RPMI7951 (cell line): ENCODE results near the gene MICAL2. TPM values are rescaled to one million over a fixed set of nuclear protein-coding genes. Genes with fewer than 3 reads are reported as not detected.
A peak's percentile ranks its signal among the peaks of the same experiment; 100 is the strongest.

Experiments used
- DNase-seq: peaks from one replicate; pipeline ENCODE4 v3.0.0-alpha.2; 2012; ENCODE audit warnings: low read depth
- total RNA-seq: library from RNA; depleted of rRNA; stranded (reverse); fragments of >200 nt; shearing (Covaris generic); gene quantifications from 2 replicates; pipeline ENCODE4 v1.2.3, GENCODE V29; 2014

MICAL2 gene
- total RNA-seq, 1 experiment from 2014 or later, result 58.6 TPM

DNA sequence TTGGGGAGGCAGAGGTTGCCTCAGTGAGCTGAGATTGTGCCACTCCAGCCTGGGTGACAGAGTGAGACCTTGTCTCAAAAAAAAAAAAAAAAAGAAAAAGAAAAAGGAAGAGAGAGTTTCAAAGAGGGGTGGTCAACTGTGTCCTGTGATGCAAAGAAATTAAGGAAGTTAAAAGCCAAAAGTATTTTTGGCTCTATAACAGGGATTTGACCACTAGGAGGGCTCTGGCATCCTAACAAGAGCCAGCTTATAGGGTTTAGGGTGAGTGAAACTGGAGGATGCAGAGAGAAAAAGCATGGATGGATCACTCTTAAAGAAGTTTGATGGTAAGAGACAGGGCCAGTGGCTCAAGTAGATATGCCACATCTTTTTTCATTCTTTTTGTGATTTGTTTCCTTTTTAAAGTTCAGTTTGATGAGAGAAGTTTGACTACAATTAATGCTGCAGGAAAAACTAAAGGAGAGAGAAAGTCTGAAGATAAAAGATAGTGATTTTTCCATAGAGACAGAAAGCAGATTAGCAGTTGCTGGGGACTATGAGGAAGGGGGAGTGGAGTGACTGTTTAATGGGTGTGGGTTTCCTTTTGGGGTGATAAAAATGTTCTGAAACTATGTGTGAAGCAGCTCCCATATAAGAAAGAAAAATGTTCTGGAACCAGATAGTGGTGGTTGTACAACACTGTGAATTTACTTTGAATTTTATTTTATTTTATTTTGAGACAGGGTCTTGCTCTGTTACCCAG lies 11.1 kb upstream of the MICAL2 start:
- DNase-seq, result no peak

GRCh38 chr11:12100429-12100828 lies 10.0 kb upstream of the MICAL2 start:
- no peak for DNase-seq

GRCh38 chr11:12100841-12101242 lies 9.5 kb upstream of the MICAL2 start:
- peak; percentile 39 for DNase-seq

DNA sequence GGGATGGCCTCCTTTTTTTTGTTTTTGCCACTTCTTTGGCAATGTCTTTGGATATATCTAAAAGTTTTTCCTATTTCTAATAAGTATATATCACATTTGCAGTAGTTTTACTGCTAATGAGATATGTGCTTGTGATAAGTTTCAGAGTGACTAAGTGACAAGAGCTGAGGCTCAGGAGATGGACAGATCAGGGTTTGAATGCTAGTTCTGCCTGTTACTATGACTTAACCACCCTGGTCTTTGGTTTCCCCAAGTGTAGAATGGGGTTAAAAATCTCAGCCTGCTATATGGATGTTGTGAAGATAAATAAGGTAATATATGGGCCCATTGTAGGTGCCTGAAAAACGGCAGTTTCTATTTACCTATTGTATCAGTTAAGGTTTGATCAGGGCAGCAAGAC lies 9.1 kb upstream of the MICAL2 start:
- no peak for DNase-seq

DNA sequence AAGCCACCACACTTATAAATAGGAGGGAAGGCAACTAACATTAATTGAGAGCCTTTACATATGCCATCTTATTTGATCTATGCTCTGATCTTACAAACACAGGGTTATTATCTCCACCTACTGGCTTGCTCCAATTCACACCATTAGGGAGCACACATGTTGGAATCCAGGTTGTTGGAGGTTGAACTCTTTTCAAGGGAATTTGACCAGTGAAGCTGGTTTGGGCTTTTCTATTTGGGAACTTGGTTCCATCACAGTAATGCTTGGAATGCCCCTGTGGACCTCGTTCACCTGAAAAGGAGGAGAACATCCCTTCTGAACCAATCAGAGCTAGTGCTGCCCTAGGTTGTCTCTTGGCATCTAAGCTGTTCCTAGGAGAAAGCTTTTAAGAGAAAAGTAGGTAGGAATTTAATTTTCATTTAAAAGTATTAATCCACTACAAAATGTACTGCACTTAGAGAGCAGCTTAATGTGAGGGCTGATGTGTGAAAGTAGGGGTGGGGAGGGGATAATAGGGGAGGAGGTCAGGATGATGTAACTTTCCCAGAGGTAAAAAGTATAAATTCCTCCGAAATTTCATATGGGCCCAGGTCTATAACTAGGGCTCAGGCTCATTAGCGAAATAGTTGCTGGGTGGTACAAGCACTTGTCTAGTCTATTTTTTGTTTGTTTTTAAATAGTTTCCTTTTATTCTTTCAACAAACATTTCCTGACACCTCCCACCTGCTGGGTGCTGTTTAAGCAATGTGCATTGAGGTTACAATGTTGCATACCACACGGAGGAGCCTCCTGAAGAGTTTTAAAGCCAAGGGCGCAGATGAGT lies 7.6 kb upstream of the MICAL2 start:
- DNase-seq, result no peak

DNA sequence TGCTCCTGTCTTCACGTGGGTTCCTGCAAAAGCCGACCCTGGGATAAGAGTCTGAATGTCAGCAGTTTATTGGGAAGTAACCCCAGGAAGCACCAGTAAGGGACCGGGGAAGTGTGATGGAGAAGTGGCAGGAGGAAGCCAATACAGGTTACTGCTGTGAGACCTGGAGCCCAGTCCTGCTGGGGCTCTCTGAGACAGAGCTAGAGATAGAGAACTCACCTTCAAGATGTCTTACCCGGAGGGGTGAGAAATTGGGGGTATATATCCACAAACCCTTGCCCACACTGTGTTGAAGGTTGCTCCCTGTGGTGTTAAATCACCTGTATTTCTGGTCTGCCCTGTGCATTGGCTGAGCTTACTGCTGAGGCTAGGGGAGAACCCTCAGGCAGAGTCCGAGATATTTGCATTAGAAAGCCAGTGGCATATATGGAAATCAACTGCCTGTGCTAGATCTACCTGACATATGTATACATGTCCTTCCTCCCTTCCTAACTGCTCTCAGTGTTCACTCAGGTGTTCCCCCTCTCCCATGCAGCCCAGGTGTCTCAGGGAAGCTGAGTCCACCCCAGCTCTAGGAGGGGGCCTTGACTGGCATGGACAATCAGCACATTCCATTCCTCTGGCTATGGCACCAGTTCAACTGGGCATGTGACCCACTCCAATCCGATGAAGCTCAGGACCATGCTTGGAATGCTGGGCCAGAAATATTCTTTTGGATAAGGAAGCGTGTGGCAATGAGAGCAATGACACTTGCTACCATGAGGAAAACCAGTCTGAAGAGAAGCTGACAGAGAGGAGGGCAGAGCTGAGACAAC lies 6.8 kb upstream of the MICAL2 start:
- no peak for DNase-seq

- no peak for DNase-seq
Observed at GRCh38 chr11:12105471-12105870, 4.9 kb upstream of the MICAL2 start.

DNA sequence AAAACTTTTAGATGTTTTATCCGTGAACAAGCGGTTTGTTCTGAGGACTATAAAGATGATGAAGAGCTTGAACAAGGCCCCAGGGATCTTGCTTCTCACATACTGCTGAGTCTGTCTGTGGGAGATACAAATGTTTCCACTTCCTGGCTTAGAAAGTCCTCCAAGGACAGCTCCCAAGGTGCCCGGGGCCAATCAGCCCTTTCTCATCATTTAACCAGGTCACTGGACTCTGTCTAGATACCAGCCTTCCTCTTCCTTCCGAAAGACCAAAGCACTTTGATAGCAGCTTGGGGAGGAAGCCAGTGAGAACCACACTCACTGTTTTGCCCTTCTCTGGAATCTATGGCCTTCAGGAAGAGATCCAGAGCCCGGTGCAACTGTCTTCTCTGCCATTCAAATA lies 4.3 kb upstream of the MICAL2 start:
- no peak for DNase-seq

- no peak for DNase-seq
Observed at GRCh38 chr11:12106501-12106900, 3.9 kb upstream of the MICAL2 start.

DNA sequence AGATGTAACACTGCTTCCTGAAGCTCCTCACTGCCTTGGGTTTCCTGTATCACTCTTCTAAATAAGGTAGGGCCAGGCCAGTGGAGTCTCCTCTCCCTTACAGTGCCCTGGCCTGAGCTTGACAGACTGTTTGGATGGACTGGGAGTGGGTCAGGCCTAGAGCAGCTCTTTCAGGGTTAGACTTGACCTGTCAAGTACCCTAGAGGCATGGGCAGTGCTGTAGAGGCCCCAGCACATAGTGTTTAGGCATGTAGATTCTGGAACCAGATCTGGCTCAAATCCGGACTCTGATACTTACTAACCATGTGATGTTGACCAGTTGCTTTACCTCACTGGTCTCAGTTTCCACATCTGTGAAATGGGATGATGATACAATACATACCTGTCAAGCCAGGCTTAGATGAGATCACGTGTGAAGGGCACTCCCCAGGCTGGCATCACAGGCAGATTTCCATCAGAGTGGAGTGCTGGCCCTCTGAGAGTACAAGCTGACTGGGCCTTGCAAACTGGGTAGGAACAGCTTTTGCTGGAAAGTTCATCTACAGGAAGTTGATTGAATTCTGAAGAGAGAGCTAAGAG lies 1.4 kb upstream of the MICAL2 start:
- no peak for DNase-seq

DNA sequence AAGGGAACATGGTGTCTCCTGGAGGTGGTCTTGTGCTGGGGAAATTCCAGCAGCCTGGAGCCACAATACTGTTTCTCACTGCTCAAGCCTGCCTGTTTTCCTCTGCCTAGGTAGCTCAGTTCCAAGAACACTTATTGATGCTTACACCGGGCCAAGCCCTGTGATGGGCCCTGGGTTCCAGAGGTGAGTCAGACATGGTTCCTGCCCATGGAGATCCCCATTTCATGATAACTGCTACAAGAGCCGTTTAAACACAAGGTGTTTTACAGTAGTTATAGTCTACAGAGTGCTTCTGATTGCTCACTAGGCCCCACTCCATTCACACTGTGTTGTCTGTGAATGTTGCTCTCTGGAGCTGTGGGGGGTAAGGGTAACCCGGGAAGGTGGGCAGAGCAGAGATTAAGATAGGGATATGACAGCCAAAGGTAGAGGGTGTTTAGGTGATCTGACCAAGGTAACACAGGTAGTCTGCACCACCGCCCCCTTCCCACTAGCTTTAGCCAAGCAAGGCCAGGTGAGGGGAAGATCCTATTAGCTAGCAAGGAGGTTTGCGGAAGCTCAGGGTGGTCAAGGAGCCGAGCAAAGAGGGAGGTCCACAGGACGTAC lies 696 bp upstream of the MICAL2 start:
- DNase-seq, result no peak

GRCh38 chr11:12110714-12111548 lies 541 bp downstream of the MICAL2 start:
- DNase-seq, result no peak

GRCh38 chr11:12111549-12112520 lies 1.4 kb downstream of the MICAL2 start:
- DNase-seq, result no peak

DNA sequence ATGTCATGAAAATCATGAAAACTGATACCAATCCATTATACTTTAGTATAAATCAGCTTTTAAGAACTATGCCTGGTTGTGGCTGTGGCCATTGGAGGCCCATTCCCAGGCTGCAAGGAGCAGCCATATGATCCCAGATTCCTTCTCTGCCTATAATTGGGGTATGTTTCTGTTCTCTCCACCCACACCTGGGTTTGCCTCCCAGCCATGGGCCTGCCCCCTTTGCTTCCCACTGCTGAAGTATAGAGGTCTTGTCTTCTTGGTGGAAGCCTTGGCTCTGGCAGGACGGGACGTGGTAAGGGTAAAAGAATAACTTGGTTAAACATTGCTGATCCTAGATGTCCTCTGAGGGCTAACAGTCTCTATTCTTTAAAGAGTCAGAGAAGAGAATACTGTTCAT lies 2.4 kb downstream of the MICAL2 start:
- no peak for DNase-seq

GRCh38 chr11:12113294-12113693 lies 2.9 kb downstream of the MICAL2 start:
- DNase-seq, result no peak

GRCh38 chr11:12114193-12115033 lies 4.0 kb downstream of the MICAL2 start:
- DNase-seq, result peak; percentile 46

GRCh38 chr11:12116425-12117032 lies 6.1 kb downstream of the MICAL2 start:
- no peak for DNase-seq

GRCh38 chr11:12117200-12117599 lies 6.8 kb downstream of the MICAL2 start:
- DNase-seq, result no peak
